GM21528 (cell line): ENCODE measurements around the gene GPD1.
A peak's percentile ranks its signal among the peaks of the same experiment; 100 is the strongest.

ENCODE experiments used
- ATAC-seq: cut with Tn5 transposase; IDR thresholded peaks from one replicate; pipeline ENCODE4 v1.9.1; 2021; ENCODE audit warnings: mild to moderate bottlenecking, moderate library complexity; ENCODE audit not compliant: unreplicated experiment, low FRiP score

GPD1 gene

DNA sequence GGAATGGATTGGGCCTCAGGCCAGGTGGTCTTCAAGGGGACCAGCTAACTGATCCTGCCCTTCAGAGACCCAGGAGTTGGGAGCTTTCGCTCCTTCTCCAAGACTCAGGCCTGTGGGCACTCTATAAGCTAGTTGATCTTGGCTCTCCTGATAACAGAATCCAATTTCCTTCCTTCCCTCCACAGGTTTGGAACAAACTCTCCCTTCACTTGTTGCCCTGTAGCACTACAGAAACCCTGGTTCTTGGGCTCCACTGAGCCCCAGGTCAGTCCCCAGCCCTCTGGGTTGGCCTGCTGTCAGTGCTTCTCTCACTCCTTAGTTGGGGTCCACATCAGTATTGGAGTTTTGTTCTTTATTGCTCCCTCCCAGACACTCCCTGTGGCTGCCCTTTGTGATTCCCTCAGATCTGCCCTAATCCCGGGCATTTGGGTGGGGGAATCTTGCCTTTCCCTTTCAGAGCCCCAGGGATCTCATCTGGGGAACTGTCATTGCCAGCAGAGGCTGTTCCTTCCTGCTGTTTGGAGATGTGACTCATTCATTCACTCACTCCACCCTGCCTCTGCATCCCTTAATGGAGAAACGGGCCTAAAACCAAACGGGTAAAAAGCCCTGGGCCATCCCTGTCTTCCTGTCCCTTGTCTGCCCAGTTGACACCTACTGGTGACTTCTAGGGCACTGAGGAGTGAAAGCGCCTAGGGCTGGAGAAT is 4.4 kb upstream of the GPD1 start:
- no peak for ATAC-seq

DNA sequence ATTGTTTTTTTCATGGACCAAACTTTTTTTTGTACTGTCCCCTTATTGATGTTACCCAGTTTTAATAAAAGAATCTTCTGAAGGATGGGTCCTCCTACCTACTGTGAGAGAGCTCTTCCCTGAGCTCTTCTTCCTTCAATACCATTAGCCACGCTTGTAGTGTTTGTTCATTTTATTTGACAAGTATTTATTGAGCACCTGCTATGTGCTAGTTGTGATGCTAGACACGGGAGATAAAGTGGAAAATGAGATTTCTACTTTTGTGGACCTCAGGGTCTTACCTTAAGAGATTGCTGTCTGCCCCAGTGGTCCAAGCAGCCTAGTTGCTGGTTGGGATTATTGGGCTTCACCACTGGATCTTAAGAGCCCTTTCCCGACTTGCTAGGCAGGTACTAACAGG is 3.2 kb upstream of the GPD1 start:
- ATAC-seq, result no peak

DNA sequence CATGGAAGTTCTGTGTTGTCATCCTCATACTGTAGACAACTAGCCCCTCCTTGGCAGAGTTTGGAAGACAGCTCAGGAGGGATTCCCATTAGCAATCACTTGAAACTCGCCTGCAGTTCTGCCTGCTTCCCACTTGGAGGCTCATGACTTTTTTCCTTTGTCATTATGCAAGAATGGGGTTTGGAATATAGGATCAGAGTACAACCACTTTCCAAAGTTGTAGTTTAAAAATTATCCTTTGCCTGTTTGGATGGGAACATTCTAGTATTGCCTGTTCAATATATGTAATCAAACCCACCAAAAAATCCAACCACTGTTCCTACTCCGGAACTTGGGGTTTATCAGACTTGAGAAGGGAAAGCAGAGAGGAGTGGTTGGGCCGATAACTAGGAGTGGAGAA is 2.1 kb upstream of the GPD1 start:
- no peak for ATAC-seq

DNA sequence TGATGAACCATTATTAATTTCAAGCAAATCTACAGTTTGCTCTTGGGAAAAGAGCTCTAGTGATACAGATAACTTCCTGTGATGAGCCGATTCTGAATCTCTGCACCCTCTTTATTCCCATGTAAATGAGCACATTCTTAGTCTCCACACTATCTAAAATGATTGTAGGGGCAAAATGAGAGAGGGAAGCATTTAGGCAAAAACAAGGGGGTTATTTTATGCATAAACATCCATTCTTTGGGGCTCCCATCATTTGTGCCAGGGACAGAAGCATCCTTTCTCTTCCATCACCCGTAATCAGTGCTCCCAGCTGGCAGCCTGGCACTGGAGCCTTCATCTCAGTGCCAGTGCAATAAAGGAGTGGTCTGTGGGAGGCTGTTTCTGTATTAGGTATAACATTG is 1.7 kb upstream of the GPD1 start:
- ATAC-seq, result no peak

DNA sequence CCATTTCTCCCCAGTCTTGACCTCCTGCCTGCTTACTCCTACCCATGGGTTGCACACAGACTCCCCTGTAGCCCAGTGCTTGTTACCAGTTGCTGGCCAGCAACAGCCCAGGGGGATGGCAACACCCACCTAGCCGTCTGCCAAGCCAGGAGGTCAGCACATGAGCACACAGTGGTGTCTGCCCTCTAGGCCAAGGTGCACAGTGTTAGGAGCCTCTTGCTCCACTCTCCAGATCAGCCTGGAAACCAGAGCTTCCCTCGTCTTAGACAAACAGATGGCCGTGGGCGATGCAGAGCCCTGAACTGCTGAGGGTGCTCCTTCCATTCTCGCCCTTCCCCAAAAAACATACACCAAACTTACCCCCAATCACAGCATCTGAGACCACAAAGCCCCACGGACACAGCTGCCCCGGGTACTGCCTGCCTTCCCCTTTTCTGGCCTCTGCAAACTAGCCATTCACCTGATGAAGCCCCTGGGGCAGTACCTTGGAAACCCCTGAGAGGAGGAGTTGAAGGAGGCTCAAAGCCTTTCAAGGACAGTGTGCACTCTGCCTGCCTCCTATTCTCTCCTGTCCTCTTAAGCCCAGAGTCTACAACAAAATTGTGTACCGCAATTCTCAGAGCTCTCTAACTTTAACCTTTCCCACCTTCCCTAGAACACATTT is 1.0 kb upstream of the GPD1 start:
- ATAC-seq, result no peak

DNA sequence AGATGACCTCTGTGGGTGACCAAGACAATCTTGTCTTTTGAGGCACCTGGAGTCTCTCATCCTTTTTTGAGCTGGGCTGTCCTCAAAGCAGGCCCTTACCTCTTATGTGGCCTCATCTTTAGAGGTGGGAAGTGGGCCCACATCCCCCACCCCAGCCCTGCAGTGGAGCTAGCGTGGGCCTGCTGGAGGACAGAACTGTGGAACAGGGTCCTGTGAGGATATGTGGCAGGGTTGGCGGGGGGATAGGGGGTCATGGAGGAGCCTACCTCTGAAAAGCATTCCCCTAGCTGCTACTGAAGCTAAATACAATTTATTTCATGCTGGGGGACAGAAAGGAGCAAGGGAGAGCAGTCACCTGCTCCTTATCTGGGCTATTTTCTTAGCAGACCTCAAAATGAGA is 457 bp upstream of the GPD1 start:
- no peak for ATAC-seq

DNA sequence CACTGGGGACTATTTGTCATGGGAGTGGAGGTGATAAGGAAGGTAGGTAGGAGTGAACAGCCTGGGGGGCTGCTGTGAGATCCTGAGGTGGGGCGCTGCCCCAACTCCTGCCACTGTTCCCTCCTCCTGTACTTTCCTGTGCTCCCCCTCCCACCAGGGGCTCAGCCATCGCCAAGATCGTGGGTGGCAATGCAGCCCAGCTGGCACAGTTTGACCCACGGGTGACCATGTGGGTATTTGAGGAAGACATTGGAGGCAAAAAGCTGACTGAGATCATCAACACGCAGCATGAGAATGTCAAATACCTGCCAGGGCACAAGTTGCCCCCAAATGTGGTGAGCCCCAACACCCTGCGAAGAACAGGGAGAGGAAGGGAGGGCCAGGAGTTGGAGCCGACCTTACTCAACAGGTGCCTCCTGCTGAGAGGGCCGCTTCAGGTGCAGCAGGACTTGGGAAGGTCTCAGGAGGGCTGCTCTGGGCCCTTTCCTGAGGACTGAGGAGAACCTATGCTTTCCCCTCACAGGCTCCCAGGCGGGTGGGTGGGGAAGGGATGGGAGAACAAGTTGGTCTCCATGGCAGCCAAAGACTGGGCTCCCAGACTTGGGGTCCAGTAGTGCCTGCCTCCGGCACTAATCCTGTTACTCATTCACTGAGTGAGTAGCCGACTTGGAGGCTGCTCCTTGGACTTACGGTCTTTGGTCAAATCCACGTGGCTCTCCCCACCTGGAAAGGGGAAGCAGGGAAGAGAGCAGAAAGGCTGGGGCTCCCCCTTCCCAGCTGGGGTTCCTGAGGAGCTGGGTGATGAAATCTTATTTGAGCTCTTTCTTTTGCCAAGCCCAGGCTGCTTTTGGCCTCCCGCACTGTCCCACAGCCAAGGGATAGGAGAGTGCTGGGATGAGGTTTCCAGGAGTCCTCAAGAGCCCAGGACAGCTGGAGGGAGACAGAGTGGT is 884 bp downstream of the GPD1 start:
- ATAC-seq, result no peak

DNA sequence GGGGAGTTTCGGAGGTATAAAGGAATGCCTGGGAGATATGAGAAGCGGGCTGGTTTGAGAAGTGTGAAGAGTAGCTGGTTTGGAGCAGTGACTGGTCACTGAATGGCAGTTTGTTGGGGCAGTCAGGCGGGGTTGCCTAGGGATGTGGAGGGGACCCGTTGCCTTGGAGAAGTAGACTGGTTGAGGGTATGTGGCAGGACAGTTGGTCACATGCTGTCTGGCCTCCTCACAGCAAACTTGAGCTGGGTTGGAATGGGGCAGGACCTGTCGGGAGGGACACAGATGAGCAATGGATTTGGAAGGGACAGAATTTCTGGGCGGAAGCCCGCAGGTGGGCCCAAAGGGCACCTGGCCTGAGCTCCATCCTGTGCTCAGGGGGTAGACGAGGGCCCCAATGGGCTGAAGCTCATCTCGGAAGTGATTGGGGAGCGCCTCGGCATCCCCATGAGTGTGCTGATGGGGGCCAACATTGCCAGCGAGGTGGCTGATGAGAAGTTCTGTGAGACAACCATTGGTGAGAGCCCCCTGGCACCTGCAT is 2.2 kb downstream of the GPD1 start:
- ATAC-seq, result no peak

DNA sequence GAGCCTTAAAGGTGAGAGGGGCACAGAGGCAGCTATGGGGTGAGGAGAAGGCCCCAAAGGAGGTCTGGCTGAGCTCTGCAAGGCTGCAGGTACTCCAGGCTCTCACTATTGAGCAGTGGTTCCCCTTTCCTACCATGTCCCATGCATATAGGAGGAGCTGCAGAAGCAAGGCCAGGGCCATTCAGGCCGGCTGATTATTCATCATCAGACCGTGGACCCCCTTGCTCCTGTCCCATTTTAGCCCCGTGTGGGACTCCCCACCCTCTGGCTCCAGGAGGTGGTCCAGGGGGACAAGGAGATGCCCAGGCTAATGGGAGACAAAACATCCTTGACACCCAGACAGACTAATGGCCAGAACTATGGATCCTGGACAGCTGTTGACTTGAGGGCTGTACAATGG is 3.1 kb downstream of the GPD1 start:
- no peak for ATAC-seq

DNA sequence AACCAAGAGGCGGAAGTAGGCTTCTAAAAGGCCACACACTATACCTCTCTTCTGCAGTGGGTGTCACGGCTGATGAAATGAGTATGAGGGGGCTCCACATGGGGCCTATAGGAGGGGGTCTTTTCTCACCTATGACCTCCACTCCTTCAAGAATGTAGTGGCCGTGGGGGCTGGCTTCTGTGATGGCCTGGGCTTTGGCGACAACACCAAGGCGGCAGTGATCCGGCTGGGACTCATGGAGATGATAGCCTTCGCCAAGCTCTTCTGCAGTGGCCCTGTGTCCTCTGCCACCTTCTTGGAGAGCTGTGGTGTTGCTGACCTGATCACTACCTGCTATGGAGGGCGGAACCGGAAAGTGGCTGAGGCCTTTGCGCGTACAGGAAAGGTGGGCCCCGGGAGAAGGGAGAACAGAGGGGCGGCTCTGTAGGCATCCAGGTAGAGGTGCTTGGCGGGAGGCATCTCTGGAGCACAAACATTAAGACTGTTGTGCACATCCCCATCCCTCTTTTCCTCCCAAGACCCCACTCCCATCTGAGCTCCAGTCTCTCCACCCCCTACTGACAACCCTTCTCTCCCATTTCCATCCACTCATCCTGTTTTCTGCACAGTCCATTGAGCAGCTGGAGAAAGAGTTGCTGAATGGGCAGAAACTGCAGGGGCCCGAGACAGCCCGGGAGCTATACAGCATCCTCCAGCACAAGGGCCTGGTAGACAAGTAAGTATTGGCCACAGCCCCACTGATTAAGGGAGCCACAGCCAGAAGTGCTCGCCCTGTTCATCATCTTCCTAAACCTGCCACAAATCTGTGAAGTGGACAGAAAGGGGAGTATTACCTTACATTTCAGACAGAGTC is 3.8 kb downstream of the GPD1 start:
- no peak for ATAC-seq

DNA sequence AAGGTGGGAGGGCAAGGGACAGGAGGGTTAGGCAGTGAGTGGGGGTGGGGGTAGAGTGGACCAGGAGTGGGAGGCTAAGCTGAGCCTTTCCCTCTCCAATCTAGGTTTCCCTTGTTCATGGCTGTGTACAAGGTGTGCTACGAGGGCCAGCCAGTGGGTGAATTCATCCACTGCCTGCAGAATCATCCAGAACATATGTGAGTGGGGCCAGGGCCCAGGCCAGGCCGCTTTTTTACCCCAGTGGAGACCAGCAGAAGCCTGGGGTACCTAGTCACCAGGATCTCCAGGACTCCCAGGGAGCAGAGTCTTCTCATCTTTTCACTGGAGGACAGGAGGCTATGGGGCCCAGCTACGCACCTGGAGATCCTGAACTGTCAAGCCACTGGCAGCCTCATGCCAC is 5.5 kb downstream of the GPD1 start:
- no peak for ATAC-seq

DNA sequence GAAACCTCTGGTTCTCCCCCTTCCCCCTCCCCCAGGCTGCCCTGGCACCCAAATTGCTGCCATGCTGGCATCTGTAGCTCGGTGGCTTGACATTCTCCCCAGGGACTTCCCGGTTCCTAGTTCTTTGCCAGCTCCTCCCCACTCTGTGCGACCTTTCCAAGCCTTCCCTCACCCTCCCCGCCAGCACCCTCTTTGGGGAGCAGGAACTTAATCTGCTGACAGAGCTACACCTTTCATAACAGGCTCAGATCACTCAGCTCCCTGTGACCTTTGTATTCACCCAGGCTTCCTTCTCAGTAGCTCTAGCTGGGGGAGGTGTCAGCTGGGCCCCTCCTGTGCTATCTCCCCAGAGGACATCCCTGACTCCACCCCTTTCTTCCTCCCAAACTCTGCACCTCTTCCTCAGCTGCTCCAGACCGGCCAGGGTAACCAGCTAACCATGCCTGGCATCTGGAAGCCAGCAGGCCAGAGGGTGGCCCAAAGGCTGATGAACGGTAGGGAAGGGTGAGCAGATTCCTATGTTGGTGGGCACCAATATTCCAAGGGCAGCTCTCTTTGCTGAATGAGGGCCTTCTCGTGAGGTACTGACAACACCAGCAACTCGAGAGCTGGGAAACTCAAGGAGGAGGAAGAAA is 6.4 kb downstream of the GPD1 start:
- ATAC-seq, result no peak

DNA sequence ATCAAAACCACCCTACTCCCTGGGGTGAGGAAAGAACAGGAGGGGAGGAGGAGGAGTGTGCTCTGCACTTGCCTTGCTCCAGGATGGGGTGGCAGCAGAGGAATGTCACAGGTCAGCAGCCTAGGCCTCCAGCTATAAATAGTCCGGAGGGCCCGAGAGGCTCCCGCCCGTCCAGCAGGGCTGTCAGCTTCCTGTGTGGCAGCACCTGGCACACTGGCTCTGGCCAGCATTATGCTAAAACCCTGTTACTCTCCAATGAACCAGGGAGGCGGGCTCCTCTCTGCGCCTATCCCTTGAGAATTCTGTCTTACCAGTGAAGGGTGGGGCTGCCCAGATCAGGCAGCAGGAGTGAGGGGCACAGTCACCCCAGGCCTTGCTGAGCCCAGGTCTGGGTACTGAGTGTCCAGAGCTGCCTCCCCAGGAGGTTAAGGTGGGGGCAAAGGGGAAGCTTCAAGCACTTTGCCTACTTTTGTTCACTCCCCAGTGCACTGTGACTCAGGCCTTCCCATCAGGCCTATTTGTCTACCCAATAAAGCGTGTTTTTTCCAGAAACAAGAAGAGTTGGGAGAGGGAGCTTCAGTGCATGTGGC is 7.0 kb downstream of the GPD1 start:
- ATAC-seq, result no peak

DNA sequence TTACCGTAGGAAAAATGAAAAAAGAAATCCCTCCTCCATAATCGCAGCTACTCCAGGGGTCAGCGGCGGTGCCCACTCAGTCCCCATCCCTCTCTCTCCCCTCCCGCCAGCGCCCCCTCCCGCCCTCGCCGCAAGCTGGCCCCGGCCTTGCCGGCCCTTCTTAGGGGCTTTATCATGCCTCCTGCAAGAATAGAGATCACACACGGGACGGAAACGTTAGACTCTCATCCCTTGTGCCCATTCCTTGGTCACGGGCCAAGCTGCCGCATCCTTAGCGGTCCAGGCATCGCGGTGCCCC is 7.5 kb downstream of the GPD1 start:
- peak; percentile 10 for ATAC-seq

DNA sequence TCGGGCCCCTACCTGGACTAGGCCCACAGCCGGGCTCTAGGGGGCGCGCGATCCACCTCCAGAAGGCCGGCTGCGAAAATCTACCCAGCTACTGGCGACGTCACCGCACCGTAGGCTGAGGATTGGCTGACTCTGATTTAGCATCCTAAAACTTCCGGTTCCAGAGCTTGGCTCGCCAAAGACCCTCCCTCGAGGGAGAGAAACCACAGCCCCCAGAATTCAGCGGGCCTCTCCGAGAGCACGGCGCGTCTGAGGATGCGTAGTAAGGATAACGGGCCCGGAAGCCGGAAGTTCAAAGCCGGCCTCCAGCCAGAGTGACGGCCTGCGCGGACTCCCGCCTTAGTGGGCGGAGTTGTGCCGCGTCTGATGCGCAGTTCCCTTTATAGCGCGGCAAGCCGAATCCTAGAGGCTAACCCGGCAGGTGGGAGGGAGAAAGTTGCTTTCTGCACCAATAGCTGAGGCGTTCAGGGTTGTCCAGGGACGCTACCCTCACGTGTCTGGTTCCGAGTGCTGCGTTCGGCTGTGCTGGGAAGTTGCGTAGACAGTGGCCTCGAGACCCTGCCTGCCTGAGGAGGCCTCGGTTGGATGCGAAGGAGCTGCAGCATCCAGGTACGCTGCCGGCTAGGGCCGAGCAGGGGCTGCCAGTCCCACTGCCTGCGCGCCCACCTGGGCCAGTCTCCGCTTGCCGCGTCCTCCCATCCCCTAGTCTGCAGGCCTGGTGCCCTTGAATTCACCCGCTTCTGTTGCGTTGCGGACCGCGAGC is 8.1 kb downstream of the GPD1 start, which contains the start of gene COX14:
Gene COX14 (plus strand): TSS at position 544 of the 763 bp plus-strand sequence. CDS start 7,808 bp downstream, outside the sequence.
- peak; percentile 81 for ATAC-seq

DNA sequence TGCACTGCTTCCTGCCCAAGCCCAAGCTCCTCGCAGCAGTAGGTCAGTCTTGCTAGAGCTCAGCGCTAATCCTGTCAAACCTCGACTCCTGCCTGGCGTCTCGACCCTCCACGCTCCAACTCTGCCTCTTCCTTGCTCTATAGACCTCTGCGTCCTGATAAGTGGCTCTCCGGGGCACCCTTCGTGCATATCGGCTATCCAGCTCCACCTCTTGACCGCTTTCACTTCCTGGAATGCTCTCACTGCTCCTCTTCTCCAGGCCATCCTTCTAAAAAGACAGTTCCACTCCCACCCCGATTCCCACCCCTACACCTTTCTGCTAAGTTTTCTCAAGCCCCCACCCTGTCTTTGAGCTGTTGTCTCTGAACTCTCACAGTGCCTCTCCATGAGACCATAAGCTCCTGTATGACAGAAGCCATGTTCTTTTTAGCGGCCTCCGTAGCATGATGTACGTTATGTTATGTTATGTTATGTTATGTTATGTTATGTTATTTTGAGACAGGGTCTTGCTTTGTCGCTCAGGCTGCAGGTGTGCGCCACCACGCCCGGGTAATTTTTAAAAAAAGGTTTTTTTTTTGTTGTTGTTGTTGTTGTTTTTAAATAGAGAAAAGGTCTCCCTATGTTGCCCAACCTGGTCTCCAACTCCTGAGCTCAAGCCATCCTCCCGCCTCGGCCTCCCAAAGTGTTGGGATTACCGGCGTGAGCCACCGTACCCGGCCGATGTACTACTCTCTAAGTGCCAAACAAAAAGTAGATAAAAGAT is 8.8 kb downstream of the GPD1 start:
- ATAC-seq, result peak; percentile 0

DNA sequence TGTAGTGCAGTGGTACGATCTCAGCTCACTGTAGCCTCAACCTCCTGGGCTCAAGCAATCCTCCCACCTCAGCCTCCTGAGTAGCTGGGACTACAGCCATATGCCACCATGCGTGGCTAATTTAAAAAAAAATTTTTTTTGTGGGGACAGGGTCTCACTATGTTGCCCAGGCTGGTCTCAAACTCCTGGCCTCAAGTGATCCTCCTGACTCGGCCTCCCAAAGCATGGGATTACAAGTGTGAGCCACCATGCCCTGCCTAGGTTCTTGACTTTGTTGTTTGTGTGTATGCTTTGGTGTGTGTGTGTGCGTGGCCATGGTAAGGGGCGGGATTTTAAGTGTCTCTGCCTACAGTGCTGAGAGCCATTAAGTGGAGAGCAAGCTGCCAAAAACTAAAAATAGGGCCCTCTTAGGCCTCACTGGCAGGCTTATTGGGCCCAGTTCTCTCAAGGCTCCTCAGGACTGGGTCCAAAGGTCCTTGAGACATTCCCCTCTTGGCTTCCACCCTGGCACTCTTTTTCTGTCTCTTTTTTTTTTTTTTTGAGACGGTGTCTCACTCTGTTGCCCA is 13.3 kb downstream of the GPD1 start:
- ATAC-seq, result no peak

DNA sequence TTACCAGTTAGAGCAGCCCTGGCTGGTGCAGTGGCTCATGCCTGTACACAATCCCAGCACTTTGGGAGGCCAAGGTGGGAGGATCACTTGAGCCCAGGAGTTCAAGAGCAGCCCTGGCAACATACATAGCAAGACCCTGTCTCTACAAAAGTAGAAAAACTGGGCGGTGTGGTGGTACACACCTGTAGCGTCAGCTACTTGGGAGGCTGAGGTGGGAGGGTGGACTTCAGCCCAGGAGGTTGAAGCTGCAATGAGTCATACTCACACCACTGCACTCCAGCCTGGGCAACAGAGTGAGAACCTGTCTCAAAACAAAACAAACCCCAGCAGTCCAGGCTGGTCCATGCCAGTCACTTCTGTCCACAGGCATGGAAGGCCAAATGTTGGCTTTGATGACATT is 15.6 kb downstream of the GPD1 start:
- no peak for ATAC-seq
